ENCODE results near the gene SLC9A7. TPM values are rescaled to one million over a fixed set of nuclear protein-coding genes. Genes with fewer than 3 reads are reported as not detected.

Gene SLC9A7
- total and polyA plus RNA-seq, 2 of the 13 experiments (the other 11 are each of a cell fraction or from before 2014, with no cell fraction given) = 5.8 to 7.2 TPM

- TF ChIP-seq GTF3A (CRISPR knock-in tag; conservative IDR thresholded peaks at IDR 0.05) = no peak
- TF ChIP-seq IKZF5 (CRISPR knock-in tag; IDR thresholded peaks at IDR 0.05) = no peak
- TF ChIP-seq HOXA3 (CRISPR knock-in tag; IDR thresholded peaks at IDR 0.05) = no peak
- no peak for TF ChIP-seq ZNF276 (CRISPR knock-in tag; IDR thresholded peaks at IDR 0.05; ENCODE audit: low read depth)
- no peak for TF ChIP-seq ZNF678 (CRISPR knock-in tag; IDR thresholded peaks at IDR 0.05)
- TF ChIP-seq ZNF34 (CRISPR knock-in tag; IDR thresholded peaks at IDR 0.05; ENCODE audit: borderline replicate concordance) = no peak
- TF ChIP-seq ZNF7 (CRISPR knock-in tag; IDR thresholded peaks at IDR 0.05) = no peak
- TF ChIP-seq ATF7 (IDR thresholded peaks at IDR 0.05) = no peak
- TF ChIP-seq ATF7 (CRISPR knock-in tag; IDR thresholded peaks at IDR 0.05) = no peak
- no peak for TF ChIP-seq MXD1 (CRISPR knock-in tag; IDR thresholded peaks at IDR 0.05)
- no peak for TF ChIP-seq HMG20A (CRISPR knock-in tag; IDR thresholded peaks at IDR 0.05; ENCODE audit: borderline replicate concordance)
- no peak for TF ChIP-seq ZNF281 (CRISPR knock-in tag; IDR thresholded peaks at IDR 0.05; ENCODE audit: borderline replicate concordance)
- no peak for TF ChIP-seq RERE (CRISPR knock-in tag; IDR thresholded peaks at IDR 0.05; ENCODE audit: low read depth)
- TF ChIP-seq ZNF317 (CRISPR knock-in tag; IDR thresholded peaks at IDR 0.05) = no peak
Observed at GRCh38 chrX:46754586-46755061, 4.3 kb downstream of the SLC9A7 start (continued).

Data from HepG2 (cell line).